ENCODE data around the gene GLE1. TPM values are rescaled to one million over a fixed set of nuclear protein-coding genes. Genes with fewer than 3 reads are reported as not detected.

Gene GLE1
- polyA plus RNA-seq, 1 donor, result 20.1 TPM

Other genes starting within 250 kb of the GLE1 start
- gene GOLGA2, start 228.7 kb upstream of the GLE1 start, polyA plus RNA-seq (ENCODE audit: insufficient read length), result 93.2 TPM
- 20.3 TPM for gene SWI5, start 228.4 kb upstream of the GLE1 start, polyA plus RNA-seq (ENCODE audit: insufficient read length)
- 22.0 TPM for gene TRUB2, start 182.3 kb upstream of the GLE1 start, polyA plus RNA-seq (ENCODE audit: insufficient read length)
- gene COQ4, start 181.9 kb upstream of the GLE1 start, polyA plus RNA-seq (ENCODE audit: insufficient read length), result 31.6 TPM
- 11.9 TPM for gene SLC27A4, start 164.2 kb upstream of the GLE1 start, polyA plus RNA-seq (ENCODE audit: insufficient read length)
- gene URM1, start 133.3 kb upstream of the GLE1 start, polyA plus RNA-seq (ENCODE audit: insufficient read length), result 60.7 TPM
- gene CERCAM, start 83.9 kb upstream of the GLE1 start, polyA plus RNA-seq (ENCODE audit: insufficient read length), result 103 TPM
- gene ODF2, start 48.7 kb upstream of the GLE1 start, polyA plus RNA-seq (ENCODE audit: insufficient read length), result 25.0 TPM
- 247 TPM for gene SPTAN1, start 47.9 kb downstream of the GLE1 start, polyA plus RNA-seq (ENCODE audit: insufficient read length)
- 42.1 TPM for gene DYNC2I2, start 152.1 kb downstream of the GLE1 start, polyA plus RNA-seq (ENCODE audit: insufficient read length)
- 294 TPM for gene SET, start 184.5 kb downstream of the GLE1 start, polyA plus RNA-seq (ENCODE audit: insufficient read length)
- gene PKN3, start 197.8 kb downstream of the GLE1 start, polyA plus RNA-seq (ENCODE audit: insufficient read length), result 8.9 TPM
- 6.0 TPM for gene ZDHHC12, start 219.4 kb downstream of the GLE1 start, polyA plus RNA-seq (ENCODE audit: insufficient read length)

All from forelimb muscle (tissue), 1 donor.